NCI-H2196 treated with DMSO at 0.1 percent for 48 hours (cell line): Measurements from ENCODE around the gene TRIM68.
A peak's percentile ranks its signal among the peaks of the same experiment; 100 is the strongest.

Source experiments
- DNase-seq: peaks from one replicate; lab custom pipeline; 2025; ENCODE audit not compliant: unreplicated experiment; lab: John Stamatoyannopoulos, UW

Gene TRIM68

DNA sequence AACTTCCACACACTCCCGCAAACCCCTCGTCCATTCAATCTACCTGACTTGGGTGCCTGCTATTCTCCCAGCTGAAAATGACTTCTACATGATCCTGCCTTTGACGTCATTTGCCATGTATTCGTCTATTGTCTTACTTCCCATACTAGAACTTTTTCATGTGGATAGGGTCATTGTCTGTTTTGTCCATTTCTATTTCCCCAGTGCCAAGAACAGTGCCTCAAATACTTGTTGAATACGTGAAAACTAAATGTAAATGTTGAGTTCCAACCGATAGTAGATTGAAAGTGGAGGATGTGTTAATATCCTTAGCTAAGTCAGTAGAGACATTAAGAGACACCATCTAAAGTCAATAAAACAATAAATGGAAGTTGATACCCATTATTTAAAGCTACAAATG lies 935 bp downstream of the TRIM68 start:
- no peak for DNase-seq

DNA sequence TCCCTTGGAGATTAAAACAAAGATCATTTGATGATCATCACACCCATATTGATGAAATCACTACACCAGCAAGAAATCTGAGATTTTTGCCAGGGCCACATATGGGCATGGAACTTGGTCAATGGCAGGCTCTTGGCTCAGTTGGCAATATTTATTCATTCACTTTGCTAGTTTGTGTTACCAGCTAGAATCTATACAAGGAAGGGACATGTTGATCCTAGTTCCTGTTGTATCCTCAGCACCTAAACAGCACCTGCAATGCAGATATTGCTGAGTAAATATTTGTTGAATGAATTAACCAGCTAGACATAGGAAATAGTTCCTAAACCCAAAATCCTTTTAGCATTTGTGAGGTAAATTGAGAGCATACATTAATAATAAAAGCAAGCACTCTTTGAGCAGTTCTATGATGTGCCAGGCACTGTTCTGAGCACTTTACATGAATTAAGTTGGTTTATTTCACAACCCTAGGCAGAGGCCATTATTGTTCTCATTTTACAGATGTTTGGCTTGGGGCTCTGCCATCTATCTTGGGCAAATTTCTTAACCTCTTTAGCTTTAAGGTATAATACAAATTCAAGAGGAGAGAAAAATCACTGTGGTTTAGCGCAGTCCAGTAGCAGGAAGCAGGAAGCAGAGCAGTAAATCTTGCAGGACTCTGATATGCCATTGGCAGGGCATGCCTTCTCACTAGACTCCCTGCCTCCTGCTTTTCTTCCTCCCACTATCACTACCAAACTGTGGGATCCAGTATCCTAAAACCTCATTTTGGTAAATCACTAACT lies 1.6 kb downstream of the TRIM68 start:
- peak; percentile 37 for DNase-seq

DNA sequence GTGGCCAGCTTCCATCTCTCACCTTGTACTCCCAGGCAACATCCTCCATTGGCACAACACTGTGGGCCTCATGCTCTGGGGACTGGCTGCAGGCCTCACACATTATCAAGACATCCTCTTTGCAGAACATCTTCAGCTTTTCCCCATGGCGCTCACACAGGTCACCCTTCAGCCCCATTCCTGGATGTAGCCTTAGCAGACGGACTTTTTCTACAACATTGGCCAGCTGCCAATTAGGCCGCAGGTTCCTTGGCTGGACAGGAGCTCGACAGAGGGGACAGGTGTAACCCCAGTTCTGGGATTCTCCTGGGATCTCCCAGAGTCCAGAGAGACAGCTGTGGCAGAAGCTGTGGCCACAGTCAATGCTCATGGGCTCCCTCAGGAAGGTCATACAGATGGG lies 3.0 kb downstream of the TRIM68 start:
- DNase-seq: no peak

DNA sequence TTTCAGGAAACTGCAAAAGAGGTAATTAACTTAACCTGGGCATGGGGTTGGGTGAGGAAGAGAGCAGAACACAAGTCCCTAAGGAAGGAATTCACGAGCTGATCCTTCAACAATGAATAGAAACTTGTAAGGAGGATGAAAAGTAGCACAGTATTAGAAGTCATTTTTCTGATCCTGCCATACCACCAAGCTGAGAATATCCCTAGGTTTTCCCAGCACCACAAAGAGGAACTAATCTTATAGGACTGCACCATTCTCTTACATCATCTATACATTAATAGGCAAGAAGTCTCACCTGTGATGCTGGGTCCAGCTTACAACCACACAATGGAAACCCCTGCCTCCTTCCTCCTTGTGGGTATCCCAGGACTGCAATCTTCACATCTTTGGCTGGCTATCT lies 14.3 kb downstream of the TRIM68 start, which contains the start of gene OR52I1:
Gene OR52I1, plus strand, starts transcription at position 301 of the 400 bp plus-strand sequence. Its CDS starts 0 bp downstream, at position 301.
- no peak for DNase-seq

DNA sequence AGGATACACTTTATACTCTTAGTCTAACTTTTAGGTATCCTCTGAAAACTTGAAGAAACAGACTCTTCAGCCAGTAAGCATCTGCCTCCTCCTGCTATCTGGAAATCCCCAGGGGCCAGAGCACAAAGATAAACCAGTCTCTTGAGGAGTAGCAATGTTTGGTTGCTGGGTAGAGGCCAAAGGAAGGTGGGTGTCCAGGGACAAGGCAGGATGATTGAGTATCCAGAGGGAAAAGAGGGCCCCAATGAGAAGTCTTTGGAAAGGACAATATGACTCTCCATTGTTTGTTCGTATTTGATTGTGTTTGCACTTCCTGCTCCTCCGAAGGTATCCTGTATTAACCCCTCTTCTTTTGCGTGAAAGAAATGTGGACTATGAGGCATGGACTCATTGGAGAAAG lies 19.0 kb downstream of the TRIM68 start:
- DNase-seq: no peak

DNA sequence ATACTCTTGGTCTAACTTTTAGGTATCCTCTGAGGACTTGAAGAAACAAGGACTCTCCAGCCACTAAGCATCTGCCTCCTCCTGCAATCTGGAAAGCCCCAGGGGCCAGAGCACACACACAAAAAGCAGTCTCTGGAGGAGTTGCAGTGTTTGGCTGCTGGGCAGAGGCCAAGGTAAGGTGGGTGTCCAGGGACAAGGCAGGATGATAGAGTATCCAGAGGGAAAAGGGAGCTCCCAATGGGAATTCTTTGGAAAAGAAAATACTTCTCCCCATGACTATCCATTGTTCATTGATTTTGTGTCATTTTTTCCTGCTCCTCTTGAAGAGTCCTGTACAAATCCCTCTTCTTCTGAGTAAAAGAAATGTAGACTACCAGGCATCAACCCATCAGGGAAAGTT lies 26.6 kb downstream of the TRIM68 start, which contains the start of gene OR52I2:
Gene OR52I2, plus strand, starts transcription at position 301 of the 400 bp plus-strand sequence.
- DNase-seq: no peak

DNA sequence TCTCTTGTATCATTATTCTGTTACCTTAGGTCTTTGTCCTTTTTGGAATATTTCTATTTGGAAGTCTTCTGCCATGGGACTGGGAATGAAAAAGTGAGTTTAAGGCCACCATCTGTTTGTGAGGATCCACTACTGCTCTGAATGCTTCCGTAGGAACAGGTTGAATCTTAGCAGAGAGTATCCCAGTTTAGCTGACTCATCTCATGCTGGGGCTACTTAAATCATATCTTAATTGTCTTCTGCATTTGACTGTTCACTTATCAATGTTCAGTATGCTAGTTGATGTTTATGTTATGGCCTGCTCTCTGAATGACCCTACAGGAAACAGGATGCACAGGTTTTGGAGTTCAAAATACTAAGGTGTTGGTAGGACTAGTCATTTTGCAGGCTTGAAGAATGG lies 27.9 kb downstream of the TRIM68 start:
- DNase-seq: no peak

DNA sequence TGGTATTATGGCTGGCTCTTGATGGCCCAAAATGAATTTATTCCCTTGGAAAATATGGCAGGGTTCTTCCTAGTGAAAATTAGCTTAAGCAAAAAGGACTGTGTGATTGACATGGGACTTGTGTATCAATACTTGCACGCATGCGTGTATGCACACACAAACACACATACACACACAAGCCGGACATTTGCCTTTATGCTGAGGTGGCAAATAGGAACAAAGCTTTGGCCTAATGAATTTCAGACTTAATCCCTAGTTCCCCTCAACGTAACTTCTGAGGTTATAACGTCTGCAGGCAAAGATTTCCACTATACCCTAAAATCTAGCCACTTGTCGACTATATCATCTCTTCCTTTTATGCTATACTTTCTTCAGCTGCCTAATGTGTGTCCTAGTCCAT lies 29.4 kb downstream of the TRIM68 start:
- DNase-seq: no peak

DNA sequence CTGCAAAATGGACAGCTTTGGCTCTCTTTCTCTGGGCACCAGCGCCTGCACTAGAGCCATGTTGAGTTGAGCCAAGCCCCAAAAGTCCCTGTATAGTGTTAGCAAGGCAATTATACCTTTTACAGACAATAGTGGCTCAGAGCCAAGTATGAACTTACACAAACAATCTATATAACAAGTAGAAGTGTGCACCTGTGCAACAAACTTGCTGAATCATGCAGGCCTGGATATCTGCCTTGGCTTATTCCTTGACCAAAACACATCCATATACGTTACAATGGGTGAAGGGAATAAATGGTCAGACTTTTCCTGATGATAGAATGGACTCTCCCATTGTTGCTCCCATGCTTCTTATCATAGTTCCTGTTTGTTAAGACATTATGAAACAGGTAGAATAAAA lies 30.3 kb downstream of the TRIM68 start:
- no peak for DNase-seq

DNA sequence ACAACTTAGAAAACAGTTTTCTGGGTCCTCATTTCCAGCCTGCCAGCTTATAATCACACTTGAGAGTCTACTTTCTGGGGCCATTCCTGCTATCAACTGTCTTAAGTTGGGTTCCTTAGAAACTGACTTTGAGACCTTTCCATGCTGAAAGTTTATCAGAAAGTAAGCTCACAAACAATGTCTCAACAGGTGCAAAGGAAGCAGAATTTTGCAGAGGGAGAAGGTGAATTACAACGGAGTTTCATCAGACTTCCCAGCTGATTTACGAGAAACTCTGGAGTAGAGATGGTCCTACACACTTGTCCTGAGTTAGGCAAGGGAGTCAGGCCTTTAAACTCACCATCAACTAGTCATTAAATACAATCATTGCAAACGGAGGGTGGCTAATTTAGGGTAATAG lies 31.2 kb downstream of the TRIM68 start:
- DNase-seq: no peak

DNA sequence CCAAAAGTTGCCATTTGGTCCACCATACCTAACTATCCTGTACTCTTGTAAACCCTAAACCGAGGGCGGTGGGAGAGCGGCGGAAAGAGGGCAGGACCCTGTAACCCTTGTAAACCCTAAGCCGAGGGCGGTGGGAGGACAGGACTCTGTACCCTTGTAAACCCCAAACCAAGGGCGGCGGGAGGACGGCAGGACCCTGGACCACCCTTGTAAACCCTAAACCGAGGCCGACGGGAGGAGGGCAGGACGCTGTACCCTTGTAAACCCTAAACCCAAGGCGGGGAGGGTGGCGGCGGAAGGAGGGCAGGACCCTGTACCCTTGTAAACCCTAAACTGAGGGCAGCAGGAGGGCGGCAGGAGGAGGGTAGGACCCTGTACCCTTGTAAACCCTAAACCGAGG lies 39.0 kb downstream of the TRIM68 start:
- no peak for DNase-seq

DNA sequence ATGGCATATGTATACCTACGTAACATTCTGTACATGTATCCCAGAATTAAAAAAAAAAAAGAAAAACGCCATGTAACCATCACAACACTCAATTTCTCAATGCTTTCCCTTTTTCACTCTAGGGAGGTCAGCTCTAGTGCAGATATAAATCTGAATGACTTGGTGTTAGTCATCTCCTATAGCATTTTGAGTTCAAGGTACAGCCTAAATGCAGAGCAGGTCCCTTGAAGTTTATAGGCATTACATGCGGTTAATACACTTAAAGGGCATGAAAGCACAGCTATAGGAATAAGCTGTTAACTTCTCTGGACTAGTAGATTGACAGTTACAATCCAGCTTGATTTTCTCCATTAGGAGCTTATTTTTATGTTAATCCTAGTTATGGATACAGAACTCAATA lies 42.7 kb downstream of the TRIM68 start:
- DNase-seq: no peak

DNA sequence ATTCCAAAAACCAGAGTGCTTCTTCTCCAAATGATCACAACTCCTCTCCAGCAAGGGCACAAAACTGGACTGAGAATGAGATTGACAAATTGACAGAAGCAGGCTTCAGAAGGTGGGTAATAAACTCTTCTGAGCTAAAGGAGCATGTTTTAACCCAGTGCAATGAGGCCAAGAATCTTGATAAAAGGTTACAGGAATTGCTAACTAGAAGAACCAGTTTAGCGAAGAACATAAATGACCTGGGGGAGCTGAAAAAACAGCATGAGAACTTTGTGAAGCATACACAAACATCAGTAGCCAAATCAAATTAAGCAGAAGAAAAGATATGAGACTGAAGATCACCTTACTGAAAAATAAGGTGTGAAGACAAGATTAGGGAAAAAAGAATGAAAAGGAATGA lies 47.6 kb downstream of the TRIM68 start:
- no peak for DNase-seq

DNA sequence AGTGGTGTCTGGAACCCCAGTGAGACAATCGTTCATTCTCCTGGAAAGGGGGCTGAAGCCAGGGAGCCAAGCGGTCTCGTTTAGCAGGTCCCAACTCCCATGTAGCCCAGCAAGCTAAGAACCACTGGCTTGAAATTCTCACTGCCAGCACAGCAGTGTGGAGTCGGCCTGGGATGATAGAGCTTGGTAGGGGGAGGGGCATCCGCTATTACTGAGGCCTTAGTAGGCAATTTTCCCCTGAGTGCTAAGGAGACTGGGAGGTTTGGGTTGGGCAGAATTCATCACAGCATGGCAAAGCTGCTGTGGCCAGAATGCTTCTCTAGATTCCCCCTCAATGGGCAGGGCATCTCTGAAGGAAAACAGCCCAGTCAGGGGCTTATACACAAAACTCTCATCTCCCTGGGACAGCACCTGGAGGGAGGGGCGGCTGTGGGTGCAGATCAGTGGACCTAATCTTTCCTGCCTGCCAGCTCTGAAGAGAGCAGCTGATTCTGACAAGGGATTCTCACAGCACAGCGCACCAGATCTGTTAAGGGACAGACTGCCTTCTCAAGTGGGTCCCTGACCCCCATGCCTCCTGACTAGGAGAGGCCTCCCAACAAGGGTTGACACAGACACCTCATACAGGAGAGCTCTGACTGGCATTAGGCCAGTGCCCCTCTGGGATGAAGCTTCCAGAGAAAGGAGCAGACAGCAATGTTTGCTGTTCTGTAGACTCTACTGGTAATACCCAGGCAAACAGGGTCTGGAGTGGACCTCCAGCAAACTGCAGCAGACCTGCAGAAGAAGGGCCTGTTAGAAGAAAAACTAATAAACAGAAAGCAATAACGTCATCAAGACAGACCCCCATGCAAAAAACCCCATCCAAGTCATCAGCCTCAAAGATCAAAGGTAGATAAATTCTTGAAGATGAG lies 48.2 kb downstream of the TRIM68 start:
- DNase-seq: no peak

DNA sequence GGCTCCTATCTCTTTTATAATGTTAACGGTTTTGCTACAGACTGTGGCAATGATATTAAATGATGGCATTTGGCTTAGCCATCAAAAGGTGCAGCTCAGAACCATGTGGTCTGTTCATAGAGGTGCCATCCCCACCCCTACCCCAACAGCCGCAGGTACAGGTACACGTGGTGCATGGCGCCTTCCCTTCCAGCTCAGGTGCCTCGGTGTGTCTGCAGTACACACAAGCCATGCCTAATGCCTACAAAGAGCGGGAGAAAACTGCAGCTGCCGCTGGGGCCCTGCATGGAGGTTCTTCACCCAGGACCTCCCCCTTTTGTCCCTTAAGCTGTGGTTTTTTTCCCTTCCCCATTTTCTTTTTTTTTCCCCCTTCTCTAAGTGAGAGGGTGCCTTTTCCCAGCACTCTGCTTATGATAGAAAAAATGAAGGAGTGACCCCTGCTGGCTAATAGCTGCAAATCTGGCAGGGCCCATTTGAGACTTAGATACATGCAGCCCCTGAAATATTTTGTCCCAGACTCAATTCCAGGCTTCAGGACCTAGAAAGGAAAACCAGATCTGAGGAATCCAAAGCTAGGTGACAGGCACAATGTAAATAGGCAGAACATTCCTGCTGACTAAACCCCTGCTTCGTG lies 56.6 kb downstream of the TRIM68 start:
- DNase-seq: no peak
